HG03139 (cell line): ENCODE measurements around the gene ADCY2.

Experiments
- ATAC-seq: cut with Tn5 transposase; IDR thresholded peaks from one replicate; pipeline ENCODE4 v1.9.1; 2021; ENCODE audit not compliant: unreplicated experiment

Gene ADCY2

DNA sequence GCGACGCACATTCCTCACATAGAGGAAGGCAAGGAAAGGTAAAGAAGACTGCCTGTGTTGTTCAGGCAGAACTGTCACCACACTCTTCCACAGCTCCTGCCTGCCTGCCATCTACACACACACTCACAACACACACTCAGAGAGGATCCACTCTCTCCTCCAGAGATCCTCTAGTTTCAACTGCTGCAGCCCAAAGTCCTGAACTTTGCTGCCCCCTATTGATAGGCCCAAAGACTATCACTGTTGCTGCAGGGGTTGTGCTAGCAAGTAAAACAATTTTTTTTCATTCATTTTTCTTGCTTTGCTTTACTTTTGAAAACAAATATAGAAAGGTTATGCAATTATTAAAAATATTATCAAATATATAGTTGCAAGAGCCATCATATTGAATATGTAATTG is 460.9 kb downstream of the ADCY2 start:
- ATAC-seq = no peak

GRCh38 chr5:7857361-7857760 is 461.4 kb downstream of the ADCY2 start:
- no peak for ATAC-seq

DNA sequence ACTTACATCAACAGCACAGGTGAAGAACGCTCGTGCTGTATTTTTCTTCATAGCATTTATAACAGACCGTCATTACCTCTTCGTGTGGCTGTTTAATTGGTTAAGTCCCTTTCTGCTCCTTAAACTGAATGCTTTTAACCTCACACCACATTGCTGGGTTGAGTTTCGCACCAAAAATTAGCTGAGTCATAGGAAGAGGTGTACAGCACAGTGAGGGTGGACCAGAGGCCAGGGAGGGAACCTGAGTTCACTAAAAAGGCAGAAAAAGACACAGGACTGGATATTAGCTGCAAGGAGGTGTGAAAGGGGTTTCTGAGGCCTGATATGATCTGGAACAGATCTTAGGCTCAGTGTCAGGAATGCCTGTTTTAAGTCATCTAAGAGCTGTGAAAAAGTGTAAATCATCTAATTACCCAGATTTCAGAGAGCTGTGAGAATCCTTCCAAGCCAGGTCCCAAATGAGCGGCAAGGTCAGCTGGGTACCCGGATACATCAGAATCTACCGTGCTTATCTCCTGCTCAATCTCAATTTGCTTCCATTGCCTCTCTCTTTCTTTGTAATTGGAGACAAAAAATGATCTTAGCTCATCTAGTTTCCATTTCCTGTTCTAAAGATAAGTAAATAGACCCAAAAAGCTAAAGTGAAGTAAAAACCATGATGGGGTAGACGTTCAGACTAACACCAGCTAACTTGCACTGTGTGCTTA is 462.1 kb downstream of the ADCY2 start:
- no peak for ATAC-seq

DNA sequence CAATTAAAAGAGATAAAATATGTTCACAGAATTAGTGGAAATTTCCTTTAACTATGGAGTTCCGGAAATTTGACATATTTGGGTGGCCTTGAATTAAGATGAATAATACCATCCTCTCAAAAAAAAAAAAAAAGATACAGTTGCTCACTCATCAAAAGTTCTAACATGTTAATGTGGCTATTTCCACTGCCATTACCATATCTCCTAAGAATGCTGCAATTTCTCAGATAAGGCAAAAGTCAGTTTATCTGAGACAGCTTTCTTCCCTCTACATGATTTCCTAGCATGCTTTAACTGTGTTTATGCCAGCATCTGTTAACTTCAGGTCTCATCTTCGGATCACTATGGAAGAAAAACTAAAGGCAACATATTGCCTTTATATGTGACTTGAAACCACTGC is 470.3 kb downstream of the ADCY2 start:
- ATAC-seq = no peak

- no peak for ATAC-seq
Observed at GRCh38 chr5:7867260-7867659, 471.3 kb downstream of the ADCY2 start.

- ATAC-seq = no peak
Observed at GRCh38 chr5:7868427-7868772, 472.5 kb downstream of the ADCY2 start.

DNA sequence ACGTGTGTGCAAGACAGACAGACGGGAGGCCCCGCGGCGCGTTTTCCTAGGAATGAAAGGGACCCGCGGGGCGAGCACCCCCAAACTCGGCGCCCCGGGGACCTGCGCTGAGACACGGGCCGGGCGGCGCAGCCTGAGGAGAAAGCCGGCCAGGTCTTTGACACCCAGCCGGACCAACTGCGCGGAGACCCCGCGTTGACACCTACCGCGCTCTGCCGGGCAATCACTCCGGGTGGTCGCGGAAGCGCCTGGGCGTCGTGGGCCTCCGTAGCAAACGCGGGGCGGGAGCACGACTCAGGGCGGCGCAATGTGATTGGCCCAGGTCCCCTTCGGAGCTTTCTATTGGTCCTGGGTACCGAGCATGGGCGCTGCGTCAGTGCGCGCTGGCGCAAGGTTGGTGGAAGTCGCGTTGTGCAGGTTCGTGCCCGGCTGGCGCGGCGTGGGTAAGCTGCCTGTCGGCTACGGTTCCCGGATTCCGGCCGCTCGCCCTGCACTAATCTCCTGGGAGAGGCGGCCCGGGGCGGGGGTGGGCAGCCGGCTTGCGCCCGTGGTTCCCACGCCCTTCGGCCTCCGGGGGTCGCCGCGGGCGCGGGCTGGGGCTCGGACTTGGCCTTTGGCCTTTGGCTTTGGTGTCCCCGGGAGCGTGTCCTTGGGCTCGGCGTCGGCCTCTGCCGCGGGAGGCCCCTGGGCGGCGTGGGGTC is 473.0 kb downstream of the ADCY2 start, which contains the start of the genes FASTKD3 and MTRR:
FASTKD3 (minus strand) TSS at position 259 of the 701 bp plus-strand sequence. CDS start 948 bp downstream, outside the sequence.
MTRR (plus strand) TSS at position 376 of the 701 bp plus-strand sequence. CDS start 1,647 bp downstream, outside the sequence.
- ATAC-seq = peak; percentile 98

DNA sequence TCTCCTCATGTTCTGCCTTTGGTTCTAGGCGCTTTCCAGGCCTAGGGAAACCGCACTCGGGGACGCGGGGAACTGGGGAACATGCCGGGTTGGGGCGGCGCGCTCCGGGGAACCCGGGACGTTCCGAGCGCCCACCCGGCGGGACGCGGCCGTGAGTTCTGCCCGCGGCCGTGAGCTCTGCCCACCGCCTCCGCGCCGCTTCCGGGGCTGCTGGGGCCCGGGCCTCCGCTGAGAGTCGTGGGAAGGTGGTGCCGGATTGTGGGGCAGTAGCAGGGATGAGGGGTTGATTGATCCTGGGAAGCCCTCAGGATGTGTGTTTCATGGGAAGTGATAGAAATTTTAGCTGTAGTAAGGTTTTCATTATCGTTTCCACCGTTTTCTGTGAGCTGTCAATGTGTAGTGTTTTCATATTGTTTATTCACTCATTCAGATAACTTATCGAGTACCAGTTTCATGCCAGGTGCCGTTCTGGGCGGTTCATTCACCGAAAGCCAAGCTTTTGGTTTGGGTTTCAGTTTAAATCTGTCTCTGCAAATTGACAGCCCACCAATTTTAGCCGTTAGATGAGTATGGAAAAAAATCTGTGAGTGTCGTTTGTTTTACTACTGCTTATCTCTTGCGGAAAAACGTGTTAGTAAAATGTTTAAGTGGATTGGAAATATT is 473.7 kb downstream of the ADCY2 start:
- ATAC-seq = peak; percentile 28

- no peak for ATAC-seq
Observed at GRCh38 chr5:7871653-7872052, 475.7 kb downstream of the ADCY2 start.

DNA sequence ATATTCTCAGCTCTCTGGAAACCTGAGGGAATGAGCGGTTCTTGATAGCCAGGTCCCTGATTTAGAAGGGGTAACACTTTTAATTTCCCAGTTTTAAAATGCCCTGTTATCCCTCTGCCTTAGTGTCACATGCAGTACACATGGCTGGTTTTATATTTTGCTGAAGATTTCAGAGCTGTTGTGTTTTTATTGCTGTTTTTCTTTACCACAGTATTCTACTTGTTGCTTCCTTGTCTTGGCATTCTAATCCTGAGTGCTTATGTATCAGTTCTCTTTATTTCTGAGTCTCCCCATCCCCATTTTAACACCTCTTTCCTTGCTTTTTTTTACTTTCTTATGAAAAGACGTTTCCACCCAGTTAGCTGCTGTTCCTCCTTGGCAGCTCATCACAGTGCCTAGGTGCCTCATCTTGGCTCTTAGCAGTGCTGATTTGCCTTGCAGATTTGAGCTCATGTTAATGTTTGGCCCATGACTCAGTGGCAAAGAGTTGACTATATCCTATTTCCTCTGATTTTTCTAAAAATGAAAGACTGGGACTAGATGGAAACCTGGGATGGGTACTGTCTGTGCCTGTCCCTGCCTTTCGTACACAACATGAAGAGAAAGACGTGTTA is 476.7 kb downstream of the ADCY2 start:
- ATAC-seq = no peak

DNA sequence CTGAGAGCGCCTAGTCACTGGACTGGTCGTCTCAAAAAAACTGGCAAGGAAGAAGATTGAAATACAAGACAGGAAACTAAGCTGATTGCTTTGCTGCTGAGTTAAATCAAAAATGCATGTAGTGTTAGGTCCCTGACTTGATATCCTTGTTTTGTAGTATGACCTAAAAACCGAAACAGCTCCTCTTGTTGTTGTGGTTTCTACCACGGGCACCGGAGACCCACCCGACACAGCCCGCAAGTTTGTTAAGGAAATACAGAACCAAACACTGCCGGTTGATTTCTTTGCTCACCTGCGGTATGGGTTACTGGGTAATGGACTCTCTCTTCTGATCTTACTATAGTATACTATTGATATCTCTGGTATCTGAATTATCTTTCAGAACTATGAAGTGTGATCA is 477.3 kb downstream of the ADCY2 start:
- no peak for ATAC-seq

DNA sequence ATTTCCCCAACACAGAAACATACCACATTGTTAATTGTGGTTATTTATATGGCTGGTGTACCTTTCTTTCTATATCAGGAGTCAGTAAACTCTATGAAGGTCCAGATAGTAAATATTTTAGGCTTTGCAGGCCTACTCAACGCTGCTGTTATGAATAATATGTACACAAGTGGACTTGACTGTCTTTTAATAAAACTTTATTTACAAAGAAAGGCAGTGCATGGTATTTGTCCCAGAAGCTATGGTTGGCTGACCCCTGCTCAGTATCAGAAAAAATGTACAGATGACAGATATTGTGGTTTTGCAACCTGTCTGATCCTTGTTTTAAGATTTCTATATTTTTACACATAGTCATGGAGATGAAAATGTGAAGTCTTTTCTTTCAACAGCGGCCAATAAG is 478.7 kb downstream of the ADCY2 start:
- ATAC-seq = no peak

DNA sequence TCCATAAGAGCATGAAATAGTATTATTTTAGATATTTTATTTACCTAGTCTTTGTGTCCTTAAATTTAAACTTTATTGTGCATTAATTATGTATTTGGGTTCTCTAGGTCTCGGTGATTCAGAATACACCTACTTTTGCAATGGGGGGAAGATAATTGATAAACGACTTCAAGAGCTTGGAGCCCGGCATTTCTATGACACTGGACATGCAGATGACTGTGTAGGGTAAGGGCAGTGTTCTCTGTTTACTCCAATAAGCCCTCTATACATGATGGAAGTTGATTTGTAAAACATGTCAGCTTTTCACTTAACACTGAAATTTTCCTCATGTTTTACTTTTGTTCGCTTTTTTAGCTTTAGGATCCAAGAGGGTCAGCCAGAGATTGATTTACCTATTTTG is 479.2 kb downstream of the ADCY2 start:
- no peak for ATAC-seq

DNA sequence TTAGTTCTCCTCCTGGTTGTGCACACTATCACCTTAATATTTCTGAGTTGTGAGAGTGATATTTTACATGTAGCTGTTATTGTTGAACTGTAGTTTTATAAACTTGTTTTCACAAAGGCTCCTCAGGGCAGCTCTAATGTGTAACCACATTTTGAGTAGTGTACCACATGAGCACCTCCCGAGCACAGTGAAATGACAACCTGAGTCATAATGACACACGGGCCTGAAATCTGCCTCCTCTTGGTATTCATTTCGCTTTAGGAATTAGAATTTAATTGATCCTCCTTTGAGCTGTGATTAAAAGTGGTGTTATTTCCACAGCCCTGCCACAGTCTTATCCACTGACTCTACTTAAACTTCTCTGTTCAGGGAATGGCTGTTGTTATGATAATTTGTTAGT is 480.9 kb downstream of the ADCY2 start:
- ATAC-seq = no peak

DNA sequence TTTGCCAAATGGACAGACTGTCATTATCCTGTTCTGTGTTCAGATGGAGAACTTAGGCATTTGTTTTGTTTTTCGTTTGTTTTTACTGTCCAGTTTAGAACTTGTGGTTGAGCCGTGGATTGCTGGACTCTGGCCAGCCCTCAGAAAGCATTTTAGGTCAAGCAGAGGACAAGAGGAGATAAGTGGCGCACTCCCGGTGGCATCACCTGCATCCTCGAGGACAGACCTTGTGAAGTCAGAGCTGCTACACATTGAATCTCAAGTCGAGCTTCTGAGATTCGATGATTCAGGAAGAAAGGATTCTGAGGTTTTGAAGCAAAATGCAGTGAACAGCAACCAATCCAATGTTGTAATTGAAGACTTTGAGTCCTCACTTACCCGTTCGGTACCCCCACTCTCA is 481.9 kb downstream of the ADCY2 start:
- ATAC-seq = no peak

- ATAC-seq = peak; percentile 95
Observed at GRCh38 chr5:7878381-7878873, 482.5 kb downstream of the ADCY2 start.
